GOT3 (cell line): ENCODE results near the gene TBC1D5.
"Not testable (repeated sequence)": the region's sequence is repeated elsewhere in the genome, so short reads cannot be mapped to it uniquely, and the experiment has no call there.

Source experiments
- DNase-seq: peaks from one replicate; lab custom pipeline; 2025; ENCODE audit warnings: mixed read lengths; lab: John Stamatoyannopoulos, UW

The TBC1D5 gene

GRCh38 chr3:17351193-17351592 lies 391.2 kb downstream of the TBC1D5 start:
- not testable (repeated sequence) for DNase-seq

GRCh38 chr3:17349093-17349492 lies 393.3 kb downstream of the TBC1D5 start:
- no peak for DNase-seq

GRCh38 chr3:17342119-17342518 lies 400.3 kb downstream of the TBC1D5 start:
- no peak for DNase-seq

- no peak for DNase-seq
Measured at GRCh38 chr3:17340693-17341092, 401.7 kb downstream of the TBC1D5 start.

DNA sequence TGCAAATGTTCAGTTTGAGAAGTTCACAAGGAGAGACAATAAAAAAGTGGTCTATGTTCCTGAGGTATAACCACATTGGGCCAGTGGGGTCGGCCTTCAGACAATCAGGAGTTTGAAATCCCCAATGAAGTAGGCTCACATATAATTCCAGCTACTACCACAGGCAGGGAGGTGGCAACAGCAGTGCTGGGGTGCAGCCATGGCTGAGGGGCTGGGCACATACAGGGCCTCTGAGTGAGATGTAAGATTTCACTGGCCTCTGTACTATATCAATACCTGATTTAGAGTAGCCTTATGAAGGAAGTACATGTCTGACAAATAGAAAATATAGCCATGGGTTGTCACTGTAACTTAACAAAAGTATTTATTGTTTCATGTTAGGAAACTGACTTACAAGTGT lies 402.2 kb downstream of the TBC1D5 start:
- DNase-seq: no peak

DNA sequence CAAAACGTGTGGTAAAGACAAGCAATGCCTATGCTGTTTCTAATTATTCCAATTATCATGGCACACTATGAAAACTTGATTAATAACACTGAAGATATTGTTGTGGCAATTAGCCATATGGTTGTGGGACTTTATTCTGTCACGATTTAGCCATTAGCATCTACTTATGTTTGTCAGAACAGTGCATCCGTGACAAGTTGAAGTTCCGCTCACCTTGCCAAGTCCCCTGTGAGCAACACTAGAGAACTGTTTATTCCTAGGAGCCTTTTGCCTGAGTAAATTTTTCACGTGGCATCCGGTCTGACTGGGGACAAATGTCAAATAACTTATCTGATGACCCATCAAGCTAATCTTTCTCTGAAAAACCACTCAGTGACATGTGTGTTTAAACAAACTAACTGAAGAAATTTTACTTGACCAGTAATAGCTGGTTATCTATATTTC lies 403.3 kb downstream of the TBC1D5 start:
- no peak for DNase-seq

GRCh38 chr3:17336291-17336690 lies 406.1 kb downstream of the TBC1D5 start:
- no peak for DNase-seq

- no peak for DNase-seq
Measured at GRCh38 chr3:17333893-17334292, 408.5 kb downstream of the TBC1D5 start.

DNA sequence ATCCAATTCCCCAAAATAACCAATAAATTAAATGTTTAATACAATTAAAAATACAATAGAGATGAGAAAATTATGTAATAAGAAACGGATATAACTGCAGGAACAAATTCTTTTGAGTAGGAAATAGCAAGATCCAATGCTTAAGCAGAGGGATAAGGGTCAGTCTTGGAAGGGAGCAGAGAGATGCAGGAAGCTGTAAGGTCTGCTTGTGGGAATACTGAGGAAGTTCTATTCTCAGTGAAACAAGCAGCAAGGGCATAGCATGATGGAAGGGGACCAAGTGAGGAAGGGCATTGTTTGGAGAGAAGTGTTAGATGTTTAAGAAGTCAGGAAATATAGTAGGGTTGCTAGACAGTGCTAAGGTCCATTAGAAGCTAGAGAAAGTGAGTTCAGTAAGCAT lies 409.0 kb downstream of the TBC1D5 start:
- no peak for DNase-seq

- no peak for DNase-seq
Measured at GRCh38 chr3:17330660-17331059, 411.8 kb downstream of the TBC1D5 start.

- DNase-seq: no peak
Measured at GRCh38 chr3:17329927-17330326, 412.5 kb downstream of the TBC1D5 start.

- DNase-seq: no peak
Measured at GRCh38 chr3:17322106-17322793, 420.2 kb downstream of the TBC1D5 start.

DNA sequence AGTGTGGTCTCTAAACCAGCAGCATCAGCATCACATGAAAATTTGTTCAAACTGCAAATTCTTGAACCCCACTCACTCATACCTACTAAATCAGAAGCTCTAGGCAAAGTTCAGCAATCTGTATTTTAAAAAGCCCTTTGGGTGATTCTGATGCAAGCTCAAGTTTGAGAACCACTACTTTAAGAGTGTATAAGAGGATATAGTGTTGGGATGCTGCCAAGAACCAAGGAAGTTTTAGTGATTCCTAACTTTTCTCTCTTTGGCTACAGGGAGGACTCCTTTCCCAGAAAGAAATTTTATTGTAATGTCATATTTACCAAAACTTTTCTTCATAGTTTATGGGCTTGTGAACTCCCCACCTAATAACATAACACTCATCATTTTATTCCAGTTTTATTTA lies 422.2 kb downstream of the TBC1D5 start:
- DNase-seq: no peak

- no peak for DNase-seq
Measured at GRCh38 chr3:17315897-17316296, 426.5 kb downstream of the TBC1D5 start.

DNA sequence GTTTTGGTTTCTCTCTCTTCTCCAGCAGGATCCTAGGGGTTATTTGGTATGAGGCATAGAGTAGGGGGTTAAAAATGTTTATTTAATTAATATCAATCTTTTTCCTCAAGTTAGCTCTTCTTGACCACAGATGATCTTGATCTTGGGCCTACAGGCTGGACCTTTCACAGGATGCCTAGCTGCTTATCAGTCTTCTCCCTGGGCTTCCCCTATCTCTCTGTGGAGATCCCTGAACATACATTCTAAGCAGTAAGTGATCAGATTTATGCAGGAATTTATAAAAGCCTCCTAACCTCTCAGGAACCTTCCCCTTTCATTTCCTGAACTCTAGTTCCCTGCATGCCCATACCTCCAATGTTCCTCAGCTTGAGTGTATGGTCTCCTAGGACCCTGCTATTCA lies 428.3 kb downstream of the TBC1D5 start:
- no peak for DNase-seq

DNA sequence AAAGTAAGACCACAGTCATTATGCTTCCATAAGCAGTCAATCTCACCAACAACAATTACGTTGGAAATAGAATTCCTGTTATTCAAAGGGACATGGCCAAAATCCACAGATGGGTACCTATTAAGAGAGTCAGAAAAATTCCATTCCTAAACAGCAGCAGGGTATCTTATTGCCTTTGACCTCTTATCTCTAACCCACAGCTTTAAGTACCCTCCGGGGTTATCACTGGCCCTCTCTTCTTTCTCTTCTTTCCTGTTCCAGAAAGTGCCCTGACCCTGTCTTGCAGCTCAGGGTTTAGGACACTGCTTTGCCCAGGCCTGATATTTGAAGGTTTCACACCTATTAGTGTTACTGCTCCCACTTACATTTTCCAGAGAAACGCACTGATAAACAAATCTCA lies 428.7 kb downstream of the TBC1D5 start:
- DNase-seq: no peak

- no peak for DNase-seq
Measured at GRCh38 chr3:17310983-17311382, 431.4 kb downstream of the TBC1D5 start.

- DNase-seq: no peak
Measured at GRCh38 chr3:17307887-17308286, 434.5 kb downstream of the TBC1D5 start.

DNA sequence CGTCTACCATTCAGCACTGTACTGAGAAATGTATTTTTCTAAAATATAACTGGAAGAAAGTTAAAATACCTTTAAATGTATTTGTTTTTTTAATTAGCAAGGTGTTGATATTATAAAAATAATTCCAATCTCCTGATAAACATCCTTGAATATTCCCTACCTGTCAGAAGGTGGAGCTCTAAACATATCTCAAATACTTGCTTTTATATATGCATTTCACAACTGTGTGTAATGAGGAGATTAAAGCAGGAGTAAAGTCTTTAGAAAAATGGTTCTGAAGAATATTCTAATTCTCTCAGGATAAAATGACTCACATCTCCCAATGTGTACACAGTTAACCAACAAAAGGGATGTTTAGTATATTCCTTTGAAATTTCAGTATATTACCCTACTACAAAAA lies 434.9 kb downstream of the TBC1D5 start:
- DNase-seq: no peak

- DNase-seq: no peak
Measured at GRCh38 chr3:17304969-17305368, 437.5 kb downstream of the TBC1D5 start.

- no peak for DNase-seq
Measured at GRCh38 chr3:17302774-17303173, 439.7 kb downstream of the TBC1D5 start.

- no peak for DNase-seq
Measured at GRCh38 chr3:17302170-17302569, 440.3 kb downstream of the TBC1D5 start.

- no peak for DNase-seq
Measured at GRCh38 chr3:17301271-17301670, 441.2 kb downstream of the TBC1D5 start.

DNA sequence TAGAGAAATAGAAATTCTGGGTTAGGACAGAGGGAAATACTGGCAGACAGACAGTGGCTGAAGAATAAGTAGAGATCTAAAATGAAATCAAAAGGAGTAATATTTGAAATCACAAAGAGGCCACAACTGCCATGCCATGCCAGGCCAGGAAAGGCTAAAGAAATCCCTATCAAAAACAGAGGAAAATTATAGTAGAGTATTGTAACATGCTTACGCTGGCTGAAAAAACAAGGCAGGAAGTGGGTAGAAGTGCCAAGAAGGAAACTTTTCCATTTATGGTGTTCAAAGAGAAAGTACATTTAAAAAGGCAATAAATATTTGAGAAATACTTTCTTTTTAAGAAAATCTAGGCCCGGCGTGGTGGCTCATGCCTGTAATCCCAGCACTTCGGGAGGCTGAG lies 442.0 kb downstream of the TBC1D5 start:
- no peak for DNase-seq
